Nephron progenitor cell (in vitro differentiated cells): ENCODE measurements around the gene ALK.

Experiments
- DNase-seq: peaks from one replicate; pipeline ENCODE4 v3.0.0; 2021
- H3K27ac Mint-ChIP-seq: 2 replicates; pipeline ENCODE4 v1.8.0; 2021; ENCODE audit warnings: mild to moderate bottlenecking, moderate library complexity, mixed read lengths
- H3K27me3 Mint-ChIP-seq: 2 replicates; pipeline ENCODE4 v1.8.0; 2021; ENCODE audit warnings: mild to moderate bottlenecking, low read depth, mixed read lengths; ENCODE audit not compliant: poor library complexity
- H3K36me3 Mint-ChIP-seq: 2 replicates; pipeline ENCODE4 v1.8.0; 2021; ENCODE audit warnings: low read depth, mixed read lengths
- H3K4me1 Mint-ChIP-seq: 2 replicates; pipeline ENCODE4 v1.8.0; 2021; ENCODE audit warnings: mixed read lengths
- H3K4me3 Mint-ChIP-seq: 2 replicates; pipeline ENCODE4 v1.8.0; 2021; ENCODE audit warnings: mild to moderate bottlenecking, moderate library complexity, mixed read lengths
- H3K9me3 Mint-ChIP-seq: 2 replicates; pipeline ENCODE4 v1.8.0; 2021; ENCODE audit warnings: mild to moderate bottlenecking, moderate library complexity, mixed read lengths
- CTCF ChIP-seq: fragments of 200-600 bp; sonication (generic); IDR thresholded peaks from 2 replicates; pipeline ENCODE4 v1.5.0; 2021; ENCODE audit warnings: antibody characterized with exemption

The ALK gene

GRCh38 chr2:29850794-29851193 lies 70.6 kb downstream of the ALK start:
- no peaks in the 10 kb centered on the region for H3K4me1 Mint-ChIP-seq
- no peaks in the 10 kb centered on the region for H3K36me3 Mint-ChIP-seq
- no peak for DNase-seq
- no peak overlapping the region for H3K27ac Mint-ChIP-seq
- H3K27me3 Mint-ChIP-seq, result peaks cover 19% of the 10 kb centered on the region
- no peak for TF ChIP-seq CTCF
- H3K9me3 Mint-ChIP-seq, result peaks cover 5% of the 10 kb centered on the region
- H3K4me3 Mint-ChIP-seq, result no peak overlapping the region

- DNase-seq, result no peak
- Mint-ChIP-seq H3K27ac (no peak overlapping the region), H3K4me1 (no peaks in the 10 kb centered on the region), H3K27me3 (peaks cover 19% of the 10 kb centered on the region), H3K9me3 (peaks cover 5% of the 10 kb centered on the region), H3K36me3 (no peaks in the 10 kb centered on the region), H3K4me3 (no peak overlapping the region)
- TF ChIP-seq CTCF, result no peak
Measured at GRCh38 chr2:29848566-29849310, 72.6 kb downstream of the ALK start.

GRCh38 chr2:29847886-29848285 lies 73.5 kb downstream of the ALK start:
- peaks cover 26% of the 10 kb centered on the region for H3K27me3 Mint-ChIP-seq
- no peaks in the 10 kb centered on the region for H3K9me3 Mint-ChIP-seq
- H3K27ac Mint-ChIP-seq, result no peak overlapping the region
- H3K36me3 Mint-ChIP-seq, result no peaks in the 10 kb centered on the region
- DNase-seq, result no peak
- no peak for TF ChIP-seq CTCF
- H3K4me1 Mint-ChIP-seq, result no peaks in the 10 kb centered on the region
- H3K4me3 Mint-ChIP-seq, result no peak overlapping the region

GRCh38 chr2:29844713-29845326 lies 76.6 kb downstream of the ALK start:
- DNase-seq, result no peak
- Mint-ChIP-seq H3K36me3 (no peaks in the 10 kb centered on the region), H3K4me1 (no peaks in the 10 kb centered on the region), H3K27me3 (peaks cover 30% of the 10 kb centered on the region), H3K4me3 (no peak overlapping the region), H3K9me3 (no peaks in the 10 kb centered on the region), H3K27ac (no peak overlapping the region)
- no peak for TF ChIP-seq CTCF

GRCh38 chr2:29841386-29842004 lies 79.9 kb downstream of the ALK start:
- Mint-ChIP-seq H3K9me3 (peaks cover 18% of the 10 kb centered on the region), H3K36me3 (no peaks in the 10 kb centered on the region), H3K27me3 (peaks cover 22% of the 10 kb centered on the region), H3K4me3 (no peak overlapping the region), H3K27ac (no peak overlapping the region), H3K4me1 (no peaks in the 10 kb centered on the region)
- TF ChIP-seq CTCF, result peak; percentile 88
- DNase-seq, result peak; percentile 47
